Large intestine (tissue), 12 donors: Measurements from ENCODE around the gene UGT1A10. TPM values are rescaled to one million over a fixed set of nuclear protein-coding genes. Genes with fewer than 3 reads are reported as not detected.
"Not testable (repeated sequence)": the region's sequence is repeated elsewhere in the genome, so short reads cannot be mapped to it uniquely, and the experiment has no call there.

Experiments used
- DNase-seq, 2 donors: peaks; one replicate each; pipeline versions ENCODE4 v3.0.0 to v3.0.0-alpha.2; 2013
- H3K27ac ChIP-seq: one replicate; pipeline ENCODE4 v1.5.1; 2013; ENCODE audit warnings: low read length
- H3K27me3 ChIP-seq: 2 replicates; pipeline ENCODE4 v1.6.1; 2013; ENCODE audit warnings: low read length; ENCODE audit not compliant: control insufficient read depth, insufficient read depth
- H3K36me3 ChIP-seq: 2 replicates; pipeline ENCODE4 v1.6.1; 2013; ENCODE audit warnings: low read length; ENCODE audit not compliant: control insufficient read depth, insufficient read depth
- H3K4me1 ChIP-seq: one replicate; pipeline ENCODE4 v1.6.1; 2013; ENCODE audit warnings: low read length; ENCODE audit not compliant: control insufficient read depth, insufficient read depth
- H3K4me3 ChIP-seq: one replicate; pipeline ENCODE4 v1.5.1; 2013; ENCODE audit warnings: low read length
- H3K9me3 ChIP-seq: one replicate; pipeline ENCODE4 v1.6.1; 2013; ENCODE audit warnings: mild to moderate bottlenecking, low read depth, low read length, moderate library complexity; ENCODE audit not compliant: control insufficient read depth
- WGBS: methylation state at CpG from one replicate; pipeline ENCODE4 v1.1.5; 2013; ENCODE audit warnings: low lambda C conversion rate; ENCODE audit not compliant: insufficient coverage; 5-methylcytosine and 5-hydroxymethylcytosine counted together
- long read RNA-seq, 11 donors: transcript quantifications; one replicate each; lab custom pipeline, GENCODE V29; 2026
- polyA plus RNA-seq: library from polyadenylated mRNA; unstranded; fragments of 120-200 nt; gene quantifications from one replicate; pipeline ENCODE4 v1.2.1, GENCODE V29; 2013

The UGT1A10 gene
- 0.06 TPM for polyA plus RNA-seq
- long read RNA-seq, donor 1: 0 reads
- long read RNA-seq, donor 2: 0 reads
- long read RNA-seq, donor 3: 0 reads
- long read RNA-seq, donor 4: 0 reads
- long read RNA-seq, donor 5: 0 reads
- long read RNA-seq, donor 6: 0 reads
- long read RNA-seq, donor 7: 0 reads
- long read RNA-seq, donor 8: 0 reads
- long read RNA-seq, donor 9: 0 reads
- long read RNA-seq, donor 10: 0 reads
- long read RNA-seq, donor 11: 0 reads

DNA sequence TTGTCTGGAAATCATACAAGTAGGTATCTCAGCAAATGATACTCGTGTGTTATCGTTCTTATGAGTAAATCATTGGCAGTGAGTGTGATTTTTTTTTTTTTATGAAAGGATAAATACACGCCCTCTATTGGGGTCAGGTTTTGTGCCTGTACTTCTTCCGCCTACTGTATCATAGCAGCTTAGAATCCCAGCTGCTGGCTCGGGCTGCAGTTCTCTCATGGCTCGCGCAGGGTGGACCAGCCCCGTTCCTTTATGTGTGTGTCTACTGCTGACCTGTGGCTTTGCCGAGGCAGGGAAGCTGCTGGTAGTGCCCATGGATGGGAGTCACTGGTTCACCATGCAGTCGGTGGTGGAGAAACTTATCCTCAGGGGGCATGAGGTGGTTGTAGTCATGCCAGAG is at the start of gene UGT1A10:
Gene UGT1A10, plus strand, starts transcription at position 143 of the 400 bp plus-strand sequence. Its CDS starts 75 bp downstream, at position 218.
- not testable (repeated sequence) for H3K4me1 ChIP-seq, H3K36me3 ChIP-seq, H3K27me3 ChIP-seq, H3K4me3 ChIP-seq, H3K9me3 ChIP-seq, H3K27ac ChIP-seq, DNase-seq
- no CpG with 5 or more reads among the region's 10 CpGs for WGBS

DNA sequence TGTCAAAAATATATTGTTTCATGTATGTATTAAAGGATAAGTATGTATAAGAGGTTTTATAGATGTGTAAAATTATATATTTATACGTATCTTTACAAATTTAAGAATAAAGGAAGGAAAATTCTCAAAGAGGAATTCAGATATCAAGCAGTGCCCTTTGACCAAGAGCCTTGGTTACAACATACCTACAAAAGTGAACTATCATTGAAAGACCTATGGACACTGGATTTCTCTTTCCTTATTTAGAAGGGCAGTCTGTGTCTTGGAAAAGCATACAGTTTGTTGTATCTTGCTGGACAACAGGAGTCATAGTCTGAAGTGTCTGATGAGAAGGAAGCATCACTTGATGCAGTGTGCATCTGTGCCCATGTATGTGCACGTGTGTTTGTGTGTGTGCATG is 47.8 kb upstream of the UGT1A10 start:
- Histone ChIP-seq H3K27ac (no peak overlapping the region), H3K4me3 (no peak overlapping the region), H3K27me3 (no peaks in the 10 kb centered on the region), H3K9me3 (no peaks in the 10 kb centered on the region), H3K4me1 (peaks cover 3% of the 10 kb centered on the region), H3K36me3 (no peaks in the 10 kb centered on the region)
- WGBS: 67% methylated on average over 1 of the region's 2 CpGs
- peak; percentile 26 to 62 for DNase-seq

DNA sequence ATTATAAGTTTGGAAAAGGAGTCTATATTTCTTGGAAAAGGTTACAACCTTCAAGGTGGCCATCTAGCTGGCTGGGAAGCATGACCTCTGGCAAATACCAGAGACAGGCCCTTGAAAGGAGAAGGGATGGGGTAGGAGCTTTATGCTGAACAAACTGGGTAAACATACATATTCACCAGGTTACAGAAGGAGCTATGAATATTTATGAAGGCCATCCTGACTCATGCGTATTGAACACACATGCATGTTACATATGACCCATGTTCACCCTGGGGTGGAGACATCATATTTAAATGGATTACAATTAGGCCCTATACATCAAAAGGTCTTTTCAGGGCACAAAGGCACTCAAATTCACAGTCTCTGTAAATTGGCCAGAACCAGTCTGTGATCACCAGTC is 43.5 kb upstream of the UGT1A10 start:
- H3K36me3 ChIP-seq, H3K4me1 ChIP-seq, H3K4me3 ChIP-seq, DNase-seq, H3K9me3 ChIP-seq, H3K27ac ChIP-seq, H3K27me3 ChIP-seq: not testable (repeated sequence)
- no CpG with 5 or more reads among the region's 1 CpG for WGBS

DNA sequence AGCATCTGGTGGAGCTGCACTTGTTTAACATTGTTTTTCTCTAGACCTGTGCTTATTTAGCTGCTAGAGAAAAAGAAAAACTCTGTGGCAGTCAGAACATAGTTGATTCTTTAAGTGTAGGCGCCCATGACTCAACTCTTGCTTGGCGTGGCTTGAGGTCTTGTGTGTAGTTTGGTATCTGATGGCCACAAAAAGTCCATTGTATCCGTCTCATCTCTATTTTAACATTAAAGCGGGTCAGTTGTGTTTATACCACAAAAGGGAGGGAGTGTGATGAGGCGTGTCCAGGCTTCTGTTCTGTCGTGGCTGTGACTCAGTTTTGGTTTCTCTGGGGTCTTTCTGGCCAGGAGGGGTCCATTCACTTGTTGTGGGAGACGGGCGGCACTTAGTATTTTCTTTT is 43.0 kb upstream of the UGT1A10 start:
- Histone ChIP-seq H3K9me3 (no peaks in the 10 kb centered on the region), H3K27ac (no peak overlapping the region), H3K4me3 (no peak overlapping the region), H3K4me1 (no peaks in the 10 kb centered on the region), H3K27me3 (no peaks in the 10 kb centered on the region), H3K36me3 (no peaks in the 10 kb centered on the region)
- no CpG with 5 or more reads among the region's 8 CpGs for WGBS
- no peak for DNase-seq

DNA sequence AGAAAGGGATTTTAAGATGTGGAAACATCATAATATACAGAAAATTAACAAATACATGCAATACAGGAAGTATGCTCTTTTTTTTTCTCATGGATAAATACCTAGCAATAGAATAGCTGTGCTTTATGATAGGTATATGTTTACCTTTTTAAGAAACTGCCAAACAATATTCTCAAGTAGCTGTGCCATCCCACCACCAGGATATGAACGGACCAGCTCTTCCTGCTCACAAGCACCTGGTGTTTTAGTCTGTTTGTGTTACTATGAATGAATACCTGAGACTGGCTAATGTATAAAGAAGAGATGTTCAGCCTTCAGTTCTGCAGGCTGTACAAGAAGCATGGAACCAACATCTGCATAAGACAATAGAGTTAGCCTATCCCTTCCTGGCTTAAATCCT is 38.7 kb upstream of the UGT1A10 start:
- H3K9me3 ChIP-seq: no peaks in the 10 kb centered on the region
- H3K27me3 ChIP-seq: no peaks in the 10 kb centered on the region
- H3K36me3 ChIP-seq: no peaks in the 10 kb centered on the region
- H3K4me3 ChIP-seq: no peak overlapping the region
- no peaks in the 10 kb centered on the region for H3K4me1 ChIP-seq
- no peak for DNase-seq
- H3K27ac ChIP-seq: no peak overlapping the region
- no CpG with 5 or more reads among the region's 1 CpG for WGBS

DNA sequence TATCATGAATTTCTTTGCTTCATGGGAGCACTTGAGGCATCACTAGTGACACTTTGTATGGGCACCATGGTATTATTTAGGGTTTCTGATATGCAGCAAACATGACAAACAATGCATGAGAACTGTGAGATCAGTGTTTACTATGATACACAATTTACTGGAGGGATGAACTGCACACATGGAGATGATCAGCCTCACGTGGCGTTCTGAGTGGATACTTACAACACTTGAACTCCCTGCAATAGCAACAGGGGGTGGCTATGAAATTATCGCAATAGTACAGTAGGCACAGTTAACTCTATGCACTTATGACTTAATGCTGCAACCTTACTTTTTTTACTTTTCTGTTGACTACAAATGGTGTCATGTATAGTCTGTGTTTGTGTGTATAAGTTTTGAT is 37.3 kb upstream of the UGT1A10 start:
- no peaks in the 10 kb centered on the region for H3K27me3 ChIP-seq
- no peak for DNase-seq
- H3K4me1 ChIP-seq: no peaks in the 10 kb centered on the region
- H3K36me3 ChIP-seq: no peaks in the 10 kb centered on the region
- no peak overlapping the region for H3K4me3 ChIP-seq
- no CpG with 5 or more reads among the region's 3 CpGs for WGBS
- no peaks in the 10 kb centered on the region for H3K9me3 ChIP-seq
- H3K27ac ChIP-seq: no peak overlapping the region

DNA sequence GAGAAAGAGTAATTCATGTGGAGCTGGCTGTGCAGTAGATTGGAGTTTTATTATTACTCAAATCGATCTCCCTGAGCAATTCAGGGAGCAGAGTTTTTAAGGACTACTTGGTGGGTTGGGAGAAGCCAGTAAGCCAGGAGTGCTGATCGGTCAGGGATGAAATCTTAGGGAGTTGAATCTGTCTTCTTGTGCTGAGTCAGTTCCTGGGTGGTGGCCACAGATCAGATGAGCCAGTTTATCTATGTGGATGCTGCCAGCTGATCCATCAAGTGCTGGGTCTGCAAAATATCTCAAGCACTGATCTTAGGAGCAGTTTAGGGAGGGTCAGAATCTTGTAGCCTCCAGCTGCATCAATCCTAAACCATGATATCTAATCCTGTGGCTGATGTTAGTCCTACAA is 35.9 kb upstream of the UGT1A10 start:
- WGBS: no CpG with 5 or more reads among the region's 2 CpGs
- Histone ChIP-seq H3K27ac (no peak overlapping the region), H3K36me3 (no peaks in the 10 kb centered on the region), H3K4me3 (no peak overlapping the region), H3K9me3 (no peaks in the 10 kb centered on the region), H3K4me1 (no peaks in the 10 kb centered on the region), H3K27me3 (no peaks in the 10 kb centered on the region)
- DNase-seq: no peak

DNA sequence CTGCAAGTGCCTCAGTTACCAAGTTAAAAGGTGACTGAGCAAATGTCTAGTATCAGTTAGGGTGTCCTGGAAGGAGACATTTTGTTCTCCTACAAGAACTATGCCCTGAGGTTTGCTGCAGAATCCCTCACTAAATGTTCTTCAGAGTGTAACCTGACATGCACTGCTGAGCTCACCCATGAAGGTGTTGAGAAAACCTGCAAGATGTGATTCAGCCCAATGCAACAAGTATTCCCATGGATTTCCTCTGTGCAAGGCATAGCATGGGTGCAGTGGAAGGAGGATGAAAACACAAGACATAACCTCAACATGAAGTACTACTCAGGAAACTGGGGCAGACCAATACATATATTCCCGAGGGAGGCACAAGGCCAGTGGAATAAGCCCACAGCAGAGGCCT is 34.2 kb upstream of the UGT1A10 start:
- DNase-seq: no peak
- no CpG with 5 or more reads among the region's 1 CpG for WGBS

DNA sequence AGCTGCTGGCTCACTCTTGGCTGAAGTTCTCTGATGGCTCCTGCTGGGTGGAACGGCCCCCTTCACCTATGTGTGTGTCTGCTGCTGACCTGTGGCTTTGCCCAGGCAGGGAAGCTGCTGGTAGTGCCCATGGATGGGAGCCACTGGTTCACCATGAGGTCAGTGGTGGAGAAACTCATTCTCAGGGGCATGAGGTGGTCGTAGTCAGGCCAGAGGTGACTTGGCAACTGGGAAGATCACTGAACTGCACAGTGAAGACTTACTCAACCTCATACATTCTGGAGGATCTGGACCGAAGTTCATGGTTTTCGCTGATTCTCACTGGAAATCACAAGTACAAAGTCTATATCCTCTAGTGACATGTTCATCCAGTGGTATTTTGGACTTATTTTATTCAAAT is 32.7 kb upstream of the UGT1A10 start:
- Histone ChIP-seq H3K4me1 (no peaks in the 10 kb centered on the region), H3K36me3 (no peaks in the 10 kb centered on the region), H3K9me3 (no peaks in the 10 kb centered on the region), H3K27me3 (no peaks in the 10 kb centered on the region), H3K4me3 (no peak overlapping the region), H3K27ac (no peak overlapping the region)
- WGBS: 100% methylated on average over 1 of the region's 4 CpGs
- no peak for DNase-seq

More for the DNA sequence above, 34.2 kb upstream of the UGT1A10 start:
- Histone ChIP-seq H3K27me3 (no peaks in the 10 kb centered on the region), H3K27ac (no peak overlapping the region), H3K36me3 (no peaks in the 10 kb centered on the region), H3K4me3 (no peak overlapping the region), H3K4me1 (no peaks in the 10 kb centered on the region), H3K9me3 (no peaks in the 10 kb centered on the region)

DNA sequence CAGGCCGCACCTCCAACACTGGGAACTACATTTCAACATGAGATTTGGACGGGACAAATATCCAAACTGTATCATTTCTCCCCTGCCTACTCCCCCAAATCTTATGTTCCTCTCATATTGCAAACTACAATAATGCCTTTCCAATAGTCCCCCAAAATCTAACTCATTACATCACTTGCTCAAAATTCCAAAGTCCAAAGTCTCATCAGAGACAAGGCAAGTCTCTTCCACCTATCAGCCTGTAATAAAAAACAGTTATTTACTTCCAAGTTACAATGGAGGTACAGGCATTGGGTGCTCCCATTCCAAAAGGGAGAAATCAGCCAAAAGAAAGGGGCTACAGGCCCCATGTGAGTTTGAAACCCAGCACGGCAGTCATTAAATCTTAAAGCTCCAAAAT is 31.4 kb upstream of the UGT1A10 start:
- no peak overlapping the region for H3K27ac ChIP-seq
- WGBS: no CpG with 5 or more reads among the region's 3 CpGs
- no peaks in the 10 kb centered on the region for H3K9me3 ChIP-seq
- no peaks in the 10 kb centered on the region for H3K4me1 ChIP-seq
- no peaks in the 10 kb centered on the region for H3K27me3 ChIP-seq
- H3K36me3 ChIP-seq: no peaks in the 10 kb centered on the region
- no peak for DNase-seq
- H3K4me3 ChIP-seq: no peak overlapping the region

DNA sequence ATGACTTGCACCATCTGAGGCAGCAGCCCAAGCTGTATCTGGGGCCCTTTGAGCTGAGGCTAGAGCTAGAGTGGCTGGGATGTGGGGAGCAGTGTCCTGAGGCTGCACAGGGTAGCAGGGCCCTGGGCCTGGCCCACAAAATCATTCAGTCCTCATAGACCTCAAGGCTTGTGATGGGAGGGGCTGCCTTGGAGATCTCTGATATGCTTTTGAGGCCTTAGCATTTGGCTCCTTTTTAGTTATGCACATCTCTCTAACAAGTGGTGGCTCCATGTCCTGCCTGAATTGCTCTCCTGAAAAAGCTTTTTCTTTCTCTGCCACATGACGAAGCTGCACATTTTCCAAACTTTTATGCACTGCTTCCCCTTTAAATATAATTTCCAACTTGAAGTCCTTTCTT is 30.6 kb upstream of the UGT1A10 start:
- Histone ChIP-seq H3K4me1 (no peaks in the 10 kb centered on the region), H3K9me3 (no peaks in the 10 kb centered on the region), H3K4me3 (no peak overlapping the region), H3K27me3 (no peaks in the 10 kb centered on the region), H3K36me3 (no peaks in the 10 kb centered on the region), H3K27ac (no peak overlapping the region)
- WGBS: 83% methylated on average over 1 of the region's 1 CpG
- no peak for DNase-seq
